H9 (cell line): ENCODE data around the gene IL17A. TPM values are rescaled to one million over a fixed set of nuclear protein-coding genes. Genes with fewer than 3 reads are reported as not detected.
A peak's percentile ranks its signal among the peaks of the same experiment; 100 is the strongest.

Experiments
- DNase-seq: peaks from one replicate; pipeline ENCODE4 v3.0.0-alpha.2; 2017
- H2AFZ ChIP-seq: one replicate; pipeline ENCODE4 v1.6.1; 2013; ENCODE audit warnings: mild to moderate bottlenecking, low read length, control low read depth, moderate library complexity
- H2AK5ac ChIP-seq: 2 replicates; pipeline ENCODE4 v1.6.1; 2013; ENCODE audit warnings: low read length, control low read depth, mixed read lengths; ENCODE audit not compliant: insufficient read length
- H2BK120ac ChIP-seq: one replicate; pipeline ENCODE4 v1.6.1; 2013; ENCODE audit warnings: low read depth, mild to moderate bottlenecking, low read length, control low read depth, inconsistent platforms; ENCODE audit not compliant: poor library complexity, severe bottlenecking
- H2BK12ac ChIP-seq: 2 replicates; pipeline ENCODE4 v1.6.1; 2013; ENCODE audit warnings: low read length, control low read depth, mixed read lengths, low read depth; ENCODE audit not compliant: insufficient read length
- H2BK15ac ChIP-seq: 2 replicates; pipeline ENCODE4 v1.6.1; 2013; ENCODE audit warnings: low read depth, low read length, control low read depth
- H2BK20ac ChIP-seq: one replicate; pipeline ENCODE4 v1.6.1; 2013; ENCODE audit warnings: low read depth, mild to moderate bottlenecking, low read length, control low read depth, inconsistent platforms; ENCODE audit not compliant: poor library complexity, severe bottlenecking
- H2BK5ac ChIP-seq: 2 replicates; pipeline ENCODE4 v1.6.1; 2013; ENCODE audit warnings: low read length, control low read depth, mixed read lengths; ENCODE audit not compliant: insufficient read length
- H3K14ac ChIP-seq: 2 replicates; pipeline ENCODE4 v1.6.1; 2013; ENCODE audit warnings: low read length, control low read depth; ENCODE audit not compliant: insufficient read depth
- H3K18ac ChIP-seq: 2 replicates; pipeline ENCODE4 v1.6.1; 2013; ENCODE audit warnings: low read depth, mild to moderate bottlenecking, mixed read lengths, low read length, control low read depth; ENCODE audit not compliant: insufficient read length
- H3K23ac ChIP-seq: 2 replicates; pipeline ENCODE4 v1.6.1; 2013; ENCODE audit warnings: low read length, control low read depth, mixed read lengths, low read depth; ENCODE audit not compliant: insufficient read length
- H3K23me2 ChIP-seq: 2 replicates; pipeline ENCODE4 v1.6.1; 2013; ENCODE audit warnings: low read depth, mild to moderate bottlenecking, mixed read lengths, low read length, control low read depth; ENCODE audit not compliant: insufficient read length, poor library complexity, severe bottlenecking
- H3K27ac ChIP-seq: 2 replicates; pipeline ENCODE4 v1.5.1; 2013; ENCODE audit warnings: low read length, control low read depth, mixed read lengths, low read depth; ENCODE audit not compliant: insufficient read length
- H3K27me3 ChIP-seq: 2 replicates; pipeline ENCODE4 v1.6.1; 2013; ENCODE audit warnings: low read length, control low read depth, inconsistent platforms; ENCODE audit not compliant: insufficient read depth
- H3K4ac ChIP-seq: 2 replicates; pipeline ENCODE4 v1.6.1; 2013; ENCODE audit warnings: low read depth, mild to moderate bottlenecking, control low read depth, inconsistent platforms, low read length, moderate library complexity
- H3K4me1 ChIP-seq: 2 replicates; pipeline ENCODE4 v1.6.1; 2013; ENCODE audit warnings: low read length, control low read depth, inconsistent platforms; ENCODE audit not compliant: insufficient read depth
- H3K4me2 ChIP-seq: 2 replicates; pipeline ENCODE4 v1.6.1; 2013; ENCODE audit warnings: low read length, control low read depth, mixed read lengths; ENCODE audit not compliant: insufficient read length, insufficient read depth
- H3K56ac ChIP-seq: 2 replicates; pipeline ENCODE4 v1.6.1; 2013; ENCODE audit warnings: low read depth, mild to moderate bottlenecking, mixed read lengths, low read length, control low read depth; ENCODE audit not compliant: insufficient read length
- H3K79me1 ChIP-seq: 2 replicates; pipeline ENCODE4 v1.6.1; 2013; ENCODE audit warnings: low read depth, mild to moderate bottlenecking, moderate library complexity, low read length, control low read depth, inconsistent platforms; ENCODE audit not compliant: insufficient read depth, poor library complexity, severe bottlenecking
- H3K79me2 ChIP-seq: 2 replicates; pipeline ENCODE4 v1.6.1; 2013; ENCODE audit warnings: low read length, control low read depth, inconsistent platforms; ENCODE audit not compliant: insufficient read depth
- H3K9ac ChIP-seq: 2 replicates; pipeline ENCODE4 v1.6.1; 2013; ENCODE audit warnings: low read length, control low read depth, mixed read lengths; ENCODE audit not compliant: insufficient read length; ENCODE audit errors: extremely low read depth
- H3K9me3 ChIP-seq: one replicate; pipeline ENCODE4 v1.6.1; 2013; ENCODE audit warnings: low read depth, low read length, inconsistent platforms; ENCODE audit not compliant: control insufficient read depth
- H3T11ph ChIP-seq: one replicate; pipeline ENCODE4 v1.6.1; 2013; ENCODE audit warnings: mild to moderate bottlenecking, low read length, control low read depth, inconsistent platforms
- H4K20me1 ChIP-seq: one replicate; pipeline ENCODE4 v1.6.1; 2013; ENCODE audit not compliant: control insufficient read depth, insufficient read length, insufficient read depth
- H4K5ac ChIP-seq: 2 replicates; pipeline ENCODE4 v1.6.1; 2013; ENCODE audit warnings: low read depth, mild to moderate bottlenecking, mixed read lengths, low read length, control low read depth; ENCODE audit not compliant: insufficient read length
- H4K8ac ChIP-seq: replicated peaks from 2 replicates; pipeline ENCODE4 v1.6.1; 2013; ENCODE audit warnings: low read length, control low read depth, mixed read lengths, low read depth; ENCODE audit not compliant: insufficient read length
- H4K91ac ChIP-seq: 2 replicates; pipeline ENCODE4 v1.6.1; 2013; ENCODE audit warnings: low read depth, mild to moderate bottlenecking, moderate library complexity, mixed read lengths, low read length, control low read depth; ENCODE audit not compliant: insufficient read length
- H3K27ac Mint-ChIP-seq, 3 experiments: 2 replicates in 2 of 3; 3 replicates in 1 of 3; pipeline ENCODE4 v1.8.0; 2020 to 2021; ENCODE audit warnings: mixed read lengths in 3 of 3, mild to moderate bottlenecking in 1 of 3, moderate library complexity in 1 of 3
- H3K27me3 Mint-ChIP-seq: 2 replicates; pipeline ENCODE4 v1.8.0; 2021; ENCODE audit warnings: low read depth, mild to moderate bottlenecking, moderate library complexity, mixed read lengths
- H3K36me3 Mint-ChIP-seq, 3 experiments: 2 replicates in 2 of 3; 3 replicates in 1 of 3; pipeline ENCODE4 v1.8.0; 2020 to 2021; ENCODE audit warnings: low read depth in 3 of 3, mixed read lengths in 3 of 3; ENCODE audit not compliant: insufficient read depth in 1 of 3
- H3K4me1 Mint-ChIP-seq, 2 experiments: 2 replicates each; pipeline ENCODE4 v1.8.0; 2020; ENCODE audit warnings: mixed read lengths in 2 of 2
- H3K4me3 Mint-ChIP-seq, 2 experiments: 2 replicates in 1 of 2; 3 replicates in 1 of 2; pipeline ENCODE4 v1.8.0; 2020 to 2021; ENCODE audit warnings: mild to moderate bottlenecking in 2 of 2, mixed read lengths in 2 of 2, moderate library complexity in 1 of 2
- H3K9me3 Mint-ChIP-seq, 2 experiments: 2 replicates in 1 of 2; 3 replicates in 1 of 2; pipeline ENCODE4 v1.8.0; 2020; ENCODE audit warnings: mild to moderate bottlenecking in 2 of 2, mixed read lengths in 2 of 2, moderate library complexity in 1 of 2
- WGBS: extraction: QIAGEN DNeasy Blood & Tissue Kit; methylation state at CpG from one replicate; pipeline ENCODE4 v1.1.7; 2013; ENCODE audit warnings: missing lambda C conversion rate, low lambda C conversion rate, mixed read lengths; ENCODE audit not compliant: insufficient read length; ENCODE audit errors: extremely low coverage; 5-methylcytosine and 5-hydroxymethylcytosine counted together
- total RNA-seq: library from RNA; stranded (reverse); gene quantifications from 2 replicates; pipeline ENCODE4 v1.2.1, GENCODE V29; 2021
- TF ChIP-seq, protein P1 (sequence below): fragments of 200-600 bp; sonication (generic); conservative IDR thresholded peaks from 3 replicates; pipeline ENCODE4 v1.8.0; 2021; ENCODE audit warnings: antibody characterized with exemption, mild to moderate bottlenecking

Gene IL17A
- total RNA-seq, 1 experiment from 2014 or later, result not detected

DNA sequence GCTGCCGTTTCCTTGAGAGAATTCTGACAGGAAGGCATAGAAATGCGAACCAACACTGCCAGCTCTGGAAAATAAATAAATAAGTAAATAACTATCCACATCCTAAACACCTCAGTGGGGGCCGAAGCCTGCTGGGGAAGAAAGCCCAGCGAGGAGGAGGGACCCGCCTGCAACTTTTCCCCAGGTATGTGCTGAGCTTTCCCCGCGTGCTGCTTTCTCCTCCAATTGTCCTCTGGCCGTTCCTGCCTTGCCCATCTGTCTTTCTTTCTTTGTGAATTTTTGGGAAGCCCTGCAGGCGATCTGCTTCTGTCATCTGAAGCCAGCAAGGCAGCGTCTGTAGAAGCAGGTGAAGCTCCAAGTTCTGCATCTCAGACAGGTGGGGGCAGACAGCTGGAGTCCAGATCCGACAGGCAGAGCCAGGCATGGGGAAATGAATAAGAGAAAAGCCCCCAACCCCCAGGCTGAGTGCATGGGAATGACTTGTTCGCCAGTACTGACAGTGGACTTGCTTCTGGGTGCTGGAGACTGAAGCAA is 49.2 kb upstream of the IL17A start:
- Mint-ChIP-seq H3K27me3 (no peaks in the 10 kb centered on the region; the same call in none of the 2 replicates), H3K36me3 (no peaks in the 10 kb centered on the region), H3K4me3 (0 out of 5 replicates have a peak overlapping the region, but pooled peaks of 1 of the 2 experiments have one; percentile 19), H3K27ac (no peak overlapping the region; a peak in 2 of 7 replicates), H3K9me3 (no peaks in the 10 kb centered on the region), H3K4me1 (peaks cover 20 to 22% of the 10 kb centered on the region in 2 experiments)
- H2BK120ac ChIP-seq, result no peak overlapping the region
- H2BK5ac ChIP-seq, result no peak overlapping the region
- H2BK20ac ChIP-seq, result no peak overlapping the region
- no peak overlapping the region for H3K18ac ChIP-seq
- no peak overlapping the region for H2BK12ac ChIP-seq
- TF ChIP-seq, protein P1, sequence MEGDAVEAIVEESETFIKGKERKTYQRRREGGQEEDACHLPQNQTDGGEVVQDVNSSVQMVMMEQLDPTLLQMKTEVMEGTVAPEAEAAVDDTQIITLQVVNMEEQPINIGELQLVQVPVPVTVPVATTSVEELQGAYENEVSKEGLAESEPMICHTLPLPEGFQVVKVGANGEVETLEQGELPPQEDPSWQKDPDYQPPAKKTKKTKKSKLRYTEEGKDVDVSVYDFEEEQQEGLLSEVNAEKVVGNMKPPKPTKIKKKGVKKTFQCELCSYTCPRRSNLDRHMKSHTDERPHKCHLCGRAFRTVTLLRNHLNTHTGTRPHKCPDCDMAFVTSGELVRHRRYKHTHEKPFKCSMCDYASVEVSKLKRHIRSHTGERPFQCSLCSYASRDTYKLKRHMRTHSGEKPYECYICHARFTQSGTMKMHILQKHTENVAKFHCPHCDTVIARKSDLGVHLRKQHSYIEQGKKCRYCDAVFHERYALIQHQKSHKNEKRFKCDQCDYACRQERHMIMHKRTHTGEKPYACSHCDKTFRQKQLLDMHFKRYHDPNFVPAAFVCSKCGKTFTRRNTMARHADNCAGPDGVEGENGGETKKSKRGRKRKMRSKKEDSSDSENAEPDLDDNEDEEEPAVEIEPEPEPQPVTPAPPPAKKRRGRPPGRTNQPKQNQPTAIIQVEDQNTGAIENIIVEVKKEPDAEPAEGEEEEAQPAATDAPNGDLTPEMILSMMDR, result no peak
- H3K56ac ChIP-seq, result no peak overlapping the region
- no peak overlapping the region for H3K23ac ChIP-seq
- no peaks in the 10 kb centered on the region for H3K27me3 ChIP-seq
- WGBS, result no CpG with 5 or more reads among the region's 12 CpGs
- H4K91ac ChIP-seq, result no peak overlapping the region
- no peak overlapping the region for H2BK15ac ChIP-seq
- no peaks in the 10 kb centered on the region for H3K79me2 ChIP-seq
- H3K14ac ChIP-seq, result no peak overlapping the region
- no peaks in the 10 kb centered on the region for H3K23me2 ChIP-seq
- no peak overlapping the region for H3K4ac ChIP-seq
- H3K9me3 ChIP-seq, result no peaks in the 10 kb centered on the region
- H4K8ac ChIP-seq, result no peak overlapping the region
- no peak overlapping the region for H2AFZ ChIP-seq
- no peak overlapping the region for H3K27ac ChIP-seq
- no peaks in the 10 kb centered on the region for H3K79me1 ChIP-seq
- H3T11ph ChIP-seq, result no peak overlapping the region
- no peak for DNase-seq
- H3K9ac ChIP-seq, result no peak overlapping the region
- no peak overlapping the region for H2AK5ac ChIP-seq
- H4K5ac ChIP-seq, result no peak overlapping the region
- H3K4me2 ChIP-seq, result no peak overlapping the region
- no peaks in the 10 kb centered on the region for H4K20me1 ChIP-seq
- H3K4me1 ChIP-seq, result peaks cover 4% of the 10 kb centered on the region; the same call in 1 of the 2 replicates
